ENCODE results near the gene GPC5. TPM values are rescaled to one million over a fixed set of nuclear protein-coding genes. Genes with fewer than 3 reads are reported as not detected.

The GPC5 gene
- total RNA-seq, 1 experiment from 2014 or later = 0.15 TPM

DNA sequence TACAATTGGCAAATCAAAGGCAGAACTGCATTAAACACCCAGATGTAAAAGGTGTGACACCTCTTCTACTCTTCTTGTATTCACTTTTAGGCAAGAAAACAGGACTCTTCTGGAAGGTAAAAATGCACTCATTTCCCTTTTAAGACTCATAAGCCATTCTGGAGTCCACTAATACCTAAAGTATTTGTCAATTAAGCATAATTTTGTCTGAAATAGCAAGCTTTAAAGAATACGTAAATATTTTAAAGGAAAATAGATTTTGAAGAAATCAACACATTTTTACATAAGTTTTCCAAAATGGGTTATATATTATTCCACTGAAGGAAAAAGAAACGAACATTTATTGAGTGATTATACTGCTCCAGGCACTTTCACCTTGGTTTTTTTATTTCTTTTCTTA lies 1166.5 kb downstream of the GPC5 start:
- no peak overlapping the region for H3K4me3 Mint-ChIP-seq
- H3K23ac ChIP-seq (ENCODE audit: insufficient read length, low read depth, low read length) = no peak overlapping the region
- no peaks in the 10 kb centered on the region for H3K23me2 ChIP-seq (ENCODE audit: insufficient read length, low read depth, low read length, poor library complexity, severe bottlenecking)

More for the DNA sequence above, 1166.5 kb downstream of the GPC5 start:
- H4K8ac ChIP-seq (replicated peaks; ENCODE audit: insufficient read length, low read depth, low read length) = no peak overlapping the region
- Mint-ChIP-seq H3K9me3 (no peaks in the 10 kb centered on the region; a peak in 1 of 5 replicates), H3K27ac (no peak overlapping the region), H3K36me3 (ENCODE audit: insufficient read depth in 1 of 3, low read depth in 3 of 3) (no peaks in the 10 kb centered on the region), H3K27me3 (ENCODE audit: low read depth) (no peaks in the 10 kb centered on the region), H3K4me1 (peaks cover 2 to 10% of the 10 kb centered on the region in 2 experiments; a peak in 2 of 4 replicates)
- DNase-seq = no peak
- H4K5ac ChIP-seq (ENCODE audit: insufficient read length, low read depth, low read length) = no peak overlapping the region
- WGBS (ENCODE audit: extremely low coverage, insufficient read length, low lambda C conversion rate) = no CpG with 5 or more reads among the region's 2 CpGs
- no peak overlapping the region for H2AFZ ChIP-seq (ENCODE audit: low read length)
- no peak overlapping the region for H4K91ac ChIP-seq (ENCODE audit: insufficient read length, low read depth, low read length)
- no peaks in the 10 kb centered on the region for H3K79me2 ChIP-seq (ENCODE audit: insufficient read depth, low read length)
- no peaks in the 10 kb centered on the region for H4K20me1 ChIP-seq (ENCODE audit: control insufficient read depth, insufficient read depth, insufficient read length)
- H2BK5ac ChIP-seq (ENCODE audit: insufficient read length, low read length) = no peak overlapping the region
- no peak overlapping the region for H3K4ac ChIP-seq (ENCODE audit: low read depth, low read length)
- H2AK5ac ChIP-seq (ENCODE audit: insufficient read length, low read length) = no peak overlapping the region
- H3K79me1 ChIP-seq (ENCODE audit: insufficient read depth, low read depth, low read length, poor library complexity, severe bottlenecking) = no peaks in the 10 kb centered on the region
- no peaks in the 10 kb centered on the region for H3K4me1 ChIP-seq (ENCODE audit: insufficient read depth, low read length)
- H2BK20ac ChIP-seq (ENCODE audit: low read depth, low read length, poor library complexity, severe bottlenecking) = no peak overlapping the region
- no peak overlapping the region for H2BK120ac ChIP-seq (ENCODE audit: low read depth, low read length, poor library complexity, severe bottlenecking)
- no peak overlapping the region for H3T11ph ChIP-seq (ENCODE audit: low read length)
- H3K14ac ChIP-seq (ENCODE audit: insufficient read depth, low read length) = no peak overlapping the region
- no peak overlapping the region for H2BK12ac ChIP-seq (ENCODE audit: insufficient read length, low read depth, low read length)
- TF ChIP-seq, protein P1, sequence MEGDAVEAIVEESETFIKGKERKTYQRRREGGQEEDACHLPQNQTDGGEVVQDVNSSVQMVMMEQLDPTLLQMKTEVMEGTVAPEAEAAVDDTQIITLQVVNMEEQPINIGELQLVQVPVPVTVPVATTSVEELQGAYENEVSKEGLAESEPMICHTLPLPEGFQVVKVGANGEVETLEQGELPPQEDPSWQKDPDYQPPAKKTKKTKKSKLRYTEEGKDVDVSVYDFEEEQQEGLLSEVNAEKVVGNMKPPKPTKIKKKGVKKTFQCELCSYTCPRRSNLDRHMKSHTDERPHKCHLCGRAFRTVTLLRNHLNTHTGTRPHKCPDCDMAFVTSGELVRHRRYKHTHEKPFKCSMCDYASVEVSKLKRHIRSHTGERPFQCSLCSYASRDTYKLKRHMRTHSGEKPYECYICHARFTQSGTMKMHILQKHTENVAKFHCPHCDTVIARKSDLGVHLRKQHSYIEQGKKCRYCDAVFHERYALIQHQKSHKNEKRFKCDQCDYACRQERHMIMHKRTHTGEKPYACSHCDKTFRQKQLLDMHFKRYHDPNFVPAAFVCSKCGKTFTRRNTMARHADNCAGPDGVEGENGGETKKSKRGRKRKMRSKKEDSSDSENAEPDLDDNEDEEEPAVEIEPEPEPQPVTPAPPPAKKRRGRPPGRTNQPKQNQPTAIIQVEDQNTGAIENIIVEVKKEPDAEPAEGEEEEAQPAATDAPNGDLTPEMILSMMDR (conservative IDR thresholded peaks at IDR 0.05) = no peak
- no peak overlapping the region for H3K56ac ChIP-seq (ENCODE audit: insufficient read length, low read depth, low read length)
- H3K18ac ChIP-seq (ENCODE audit: insufficient read length, low read depth, low read length) = no peak overlapping the region
- H3K9ac ChIP-seq (ENCODE audit: extremely low read depth, insufficient read length, low read length) = no peak overlapping the region
- H2BK15ac ChIP-seq (ENCODE audit: low read depth, low read length) = no peak overlapping the region
- no peaks in the 10 kb centered on the region for H3K9me3 ChIP-seq (ENCODE audit: control insufficient read depth, low read depth, low read length)
- no peak overlapping the region for H3K4me2 ChIP-seq (ENCODE audit: insufficient read depth, insufficient read length, low read length)
- no peaks in the 10 kb centered on the region for H3K27me3 ChIP-seq (ENCODE audit: insufficient read depth, low read length)
- no peak overlapping the region for H3K27ac ChIP-seq (ENCODE audit: insufficient read length, low read depth, low read length)

All from H9 (cell line).